K562 (cell line): ENCODE data around the gene RPL38.

ENCODE experiments used
- ATF1 ChIP-seq, 2 experiments: fragments of 450-650 bp in 1 of 2; IDR thresholded peaks; 2 replicates each; pipeline ENCODE4 v1.6.1; 2016; ENCODE audit warnings: missing compliant biosample characterization in 1 of 2, missing genetic modification characterization in 1 of 2
- EZH2 ChIP-seq: IDR thresholded peaks from 2 replicates; pipeline ENCODE4 v1.6.1; 2012; ENCODE audit warnings: low read depth, mild to moderate bottlenecking, inconsistent platforms, low read length, borderline replicate concordance
- MXI1 ChIP-seq: IDR thresholded peaks from 2 replicates; pipeline ENCODE4 v1.6.1; 2011; ENCODE audit warnings: low read depth, mild to moderate bottlenecking, improper control_type of control experiment, low read length
- TEAD4 ChIP-seq, 2 experiments: sonication (generic) in 1 of 2; formaldehyde crosslinking in 1 of 2; IDR thresholded peaks; 2 replicates each; pipeline versions ENCODE4 v1.6.1 to v1.8.0; 2012 to 2022; ENCODE audit warnings: borderline replicate concordance in 1 of 2, inconsistent platforms in 1 of 2, low read length in 1 of 2, mild to moderate bottlenecking in 1 of 2, missing genetic modification reagents in 1 of 2
- ZNF133 ChIP-seq: fragments of 250-450 bp; sonication (Bioruptor Pico); IDR thresholded peaks from 2 replicates; pipeline ENCODE4 v1.4.0; 2020; ENCODE audit warnings: mild to moderate bottlenecking
- ZNF253 ChIP-seq: fragments of 250-450 bp; sonication (Bioruptor Pico); conservative IDR thresholded peaks from 2 replicates; pipeline ENCODE4 v1.6.1; 2021; ENCODE audit warnings: mild to moderate bottlenecking

GRCh38 chr17:74233937-74234336 is 30.5 kb downstream of the RPL38 start:
- TF ChIP-seq ZNF133 (CRISPR knock-in tag) (no peak), ZNF253 (CRISPR knock-in tag) (no peak), TEAD4 (IDR thresholded peaks at IDR 0.05; ENCODE audit: low read length) (no peak), TEAD4 (CRISPR knock-in tag; IDR thresholded peaks at IDR 0.05; ENCODE audit: borderline replicate concordance) (no peak), MXI1 (no peak), EZH2 (no peak), ATF1 (CRISPR knock-in tag; IDR thresholded peaks at IDR 0.05) (no peak), ATF1 (tag; IDR thresholded peaks at IDR 0.05) (no peak)
